PC-3 (cell line): ENCODE results near the gene ZNF234. TPM values are rescaled to one million over a fixed set of nuclear protein-coding genes. Genes with fewer than 3 reads are reported as not detected.
"Not testable (repeated sequence)": the region's sequence is repeated elsewhere in the genome, so short reads cannot be mapped to it uniquely, and the experiment has no call there.

Source experiments
- ATAC-seq: fragments of 200-7000 bp; cut with Tn5 transposase; 2 replicates; pipeline ENCODE4 v1.9.1; 2020; ENCODE audit warnings: mild to moderate bottlenecking, moderate library complexity
- BruUV-seq: library from RNA; stranded (reverse); fragments of 400-500 nt; replicated peaks from 2 replicates; lab custom pipeline; 2021; lab: Mats Ljungman, UMichigan
- CTCF ChIA-PET: fragments of 300-600 bp; sonication (Branson Sonifier 250); formaldehyde crosslinking; loops from one replicate; lab custom pipeline; 2022; ENCODE audit warnings: antibody characterized with exemption; lab: Charles Lee
- POLR2A ChIA-PET: fragments of 300-600 bp; sonication (Branson Sonifier 250); formaldehyde crosslinking; loops from one replicate; lab custom pipeline; 2022; ENCODE audit warnings: antibody characterized with exemption; ENCODE audit not compliant: unreplicated experiment; lab: Charles Lee
- DNase-seq: peaks from one replicate; pipeline ENCODE4 v3.0.0-alpha.2; 2015
- H2AFZ ChIP-seq: fragments of 300-600 bp; sonication (generic); 2 replicates; pipeline ENCODE4 v1.6.0; 2016; ENCODE audit warnings: antibody characterized with exemption, low read length
- H3F3A ChIP-seq: fragments of 300-600 bp; sonication (generic); one replicate; pipeline ENCODE4 v1.6.0; 2017; ENCODE audit warnings: antibody characterized with exemption, low read length, control low read depth, mild to moderate bottlenecking; ENCODE audit not compliant: unreplicated experiment
- H3K27ac ChIP-seq: fragments of 300-600 bp; sonication (generic); 2 replicates; pipeline ENCODE4 v1.5.1; 2016; ENCODE audit warnings: mild to moderate bottlenecking, low read length
- H3K27me3 ChIP-seq: fragments of 300-600 bp; sonication (generic); 2 replicates; pipeline ENCODE4 v1.6.1; 2016; ENCODE audit warnings: low read length, mixed read lengths
- H3K36me3 ChIP-seq: fragments of 300-600 bp; sonication (generic); 2 replicates; pipeline ENCODE4 v1.6.1; 2016; ENCODE audit warnings: low read depth, mixed run types, low read length, mixed read lengths
- H3K4me1 ChIP-seq: fragments of 300-600 bp; sonication (generic); 2 replicates; pipeline ENCODE4 v1.5.1; 2016; ENCODE audit warnings: low read length; ENCODE audit not compliant: insufficient read depth
- H3K4me2 ChIP-seq: fragments of 300-600 bp; sonication (generic); 2 replicates; pipeline ENCODE4 v1.6.0; 2016; ENCODE audit warnings: low read length
- H3K4me3 ChIP-seq: fragments of 300-600 bp; sonication (generic); 2 replicates; pipeline ENCODE4 v1.5.1; 2016; ENCODE audit warnings: mild to moderate bottlenecking, low read length, mixed read lengths
- H3K79me2 ChIP-seq: fragments of 300-600 bp; sonication (generic); 2 replicates; pipeline ENCODE4 v1.6.1; 2017; ENCODE audit warnings: low read length, mixed read lengths
- H3K9ac ChIP-seq: fragments of 300-600 bp; sonication (generic); 2 replicates; pipeline ENCODE4 v1.6.0; 2016; ENCODE audit warnings: mild to moderate bottlenecking, low read length
- H3K9me2 ChIP-seq: fragments of 300-600 bp; sonication (generic); replicated peaks from 2 replicates; pipeline ENCODE4 v1.6.1; 2016; ENCODE audit warnings: mixed run types, low read length, mixed read lengths
- H3K9me3 ChIP-seq: fragments of 300-600 bp; sonication (generic); 2 replicates; pipeline ENCODE4 v1.6.1; 2016; ENCODE audit warnings: low read length, mixed read lengths
- H4K20me1 ChIP-seq: fragments of 300-600 bp; sonication (generic); 2 replicates; pipeline ENCODE4 v1.6.1; 2016; ENCODE audit warnings: low read length, mixed read lengths
- CTCF ChIP-seq: fragments of 300-600 bp; sonication (generic); conservative IDR thresholded peaks from 2 replicates; pipeline ENCODE4 v1.5.1; 2017; ENCODE audit warnings: antibody characterized with exemption, low read depth, mild to moderate bottlenecking, low read length
- EZH2 ChIP-seq: fragments of 300-600 bp; sonication (generic); IDR thresholded peaks from one replicate; pipeline ENCODE4 v1.6.1; 2017; ENCODE audit warnings: antibody characterized with exemption, mild to moderate bottlenecking, low read length; ENCODE audit not compliant: unreplicated experiment
- EZH2phosphoT487 ChIP-seq: fragments of 300-600 bp; sonication (generic); IDR thresholded peaks from 2 replicates; pipeline ENCODE4 v1.6.1; 2018; ENCODE audit warnings: mild to moderate bottlenecking, antibody characterized with exemption, low read length, borderline replicate concordance
- intact Hi-C: fragments of 100-400 bp; cut with micrococcal nuclease; formaldehyde crosslinking; loops from 2 replicates; pipeline ENCODE4 v1.9.0; 2023
- total RNA-seq: library from RNA; depleted of rRNA; stranded (reverse); fragments of >200 nt; gene quantifications from 2 replicates; pipeline ENCODE4 v1.2.3, GENCODE V29; 2014

ZNF234 gene
- total RNA-seq, 1 experiment from 2014 or later = 1.6 TPM

DNA sequence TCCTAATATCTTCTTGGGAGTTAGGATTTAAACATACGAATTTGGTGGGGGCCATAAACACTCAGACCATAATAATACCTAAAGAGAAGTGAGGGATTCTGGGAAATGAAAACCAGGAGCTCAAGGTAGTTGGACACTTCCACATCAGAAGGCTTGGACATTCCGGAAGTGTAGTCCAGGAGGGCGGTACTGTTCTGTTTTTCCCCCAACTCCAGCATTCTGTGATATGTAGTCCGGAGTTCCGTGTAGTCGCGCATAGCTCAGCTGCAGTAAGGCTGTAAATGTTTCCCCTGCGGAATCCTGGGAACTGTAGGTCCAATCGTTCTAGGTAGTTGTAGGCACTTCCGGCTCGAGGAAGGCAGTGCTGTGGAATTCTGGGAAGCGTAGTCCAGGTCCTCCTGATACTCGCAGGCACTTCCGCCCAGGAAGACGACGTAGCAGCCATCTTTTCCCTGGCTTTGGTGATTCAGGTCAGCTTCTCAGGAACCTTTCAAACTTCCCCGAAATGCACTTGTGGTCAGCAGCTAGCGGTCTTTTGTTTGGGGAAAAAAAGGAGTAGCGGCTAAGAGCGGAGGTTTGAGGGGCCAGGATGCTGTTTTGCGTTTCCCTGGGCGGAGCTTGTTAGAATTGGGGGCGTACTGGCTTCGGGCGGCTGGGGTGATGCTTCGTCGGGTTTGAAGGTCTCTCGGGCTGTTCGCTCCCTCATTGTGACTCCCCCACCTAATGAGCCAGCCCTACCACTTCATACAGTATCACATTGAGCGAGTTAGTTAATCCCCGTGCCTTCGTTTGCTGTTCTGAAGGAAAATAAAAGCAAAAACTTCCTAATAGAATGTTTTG lies 23.5 kb downstream of the ZNF234 start, which contains the start of gene ZNF226:
Gene ZNF226, plus strand, starts transcription at position 428 of the 840 bp plus-strand sequence. CDS start 4,981 bp downstream, outside the sequence.
- Histone ChIP-seq H3K9ac (peak within 1 kb of the TSS; percentile 79), H3K27me3 (no peaks in the 10 kb centered on the region), H3K4me3 (peak within 1 kb of the TSS; percentile 75), H3K27ac (peak within 1 kb of the TSS; percentile 13), H2AFZ (peak within 1 kb of the TSS; percentile 92), H3K36me3 (peaks cover 26% of the 10 kb centered on the region), H3F3A (no peaks in the 10 kb centered on the region), H3K4me2 (peak within 1 kb of the TSS; percentile 90), H3K4me1 (peaks cover 5% of the 10 kb centered on the region; the same call in 1 of the 2 replicates), H3K9me3 (no peaks in the 10 kb centered on the region), H3K79me2 (peaks cover 28% of the 10 kb centered on the region), H4K20me1 (no peaks in the 10 kb centered on the region), H3K9me2 (no peaks in the 10 kb centered on the region)
- ChIA-PET POLR2A (interaction anchor here (0.5 to 0.7 kb wide), 3 partner anchors 15 to 605 kb away, joined by 5 to 16 read pairs (median 5); partner anchors contain the start of gene ZNF227), CTCF (no interaction called here)
- BruUV-seq = no TSS peak
- ATAC-seq (peak; percentile 99), DNase-seq (peak; percentile 92)
- intact Hi-C loops = loop anchor here (1.0 to 2.0 kb wide), 3 partner anchors 24 to 71 kb away; partner anchors contain the start of genes ZNF224, ZNF225 and ZNF234
- no peak for TF ChIP-seq EZH2
- no peak for TF ChIP-seq EZH2phosphoT487
- TF ChIP-seq CTCF = no peak

GRCh38 chr19:44170660-44171059 lies 29.3 kb downstream of the ZNF234 start:
- peaks cover 23% of the 10 kb centered on the region for H3K79me2 ChIP-seq
- H3K4me3 ChIP-seq, intact Hi-C loops, H3K9me2 ChIP-seq, H2AFZ ChIP-seq, H3K9ac ChIP-seq, CTCF ChIA-PET, H3K4me2 ChIP-seq, BruUV-seq, H3K4me1 ChIP-seq, H3K27me3 ChIP-seq, H3F3A ChIP-seq, H3K27ac ChIP-seq, POLR2A ChIA-PET, H3K9me3 ChIP-seq, DNase-seq, ATAC-seq, H4K20me1 ChIP-seq: not testable (repeated sequence)
- H3K36me3 ChIP-seq = peaks cover 75% of the 10 kb centered on the region

DNA sequence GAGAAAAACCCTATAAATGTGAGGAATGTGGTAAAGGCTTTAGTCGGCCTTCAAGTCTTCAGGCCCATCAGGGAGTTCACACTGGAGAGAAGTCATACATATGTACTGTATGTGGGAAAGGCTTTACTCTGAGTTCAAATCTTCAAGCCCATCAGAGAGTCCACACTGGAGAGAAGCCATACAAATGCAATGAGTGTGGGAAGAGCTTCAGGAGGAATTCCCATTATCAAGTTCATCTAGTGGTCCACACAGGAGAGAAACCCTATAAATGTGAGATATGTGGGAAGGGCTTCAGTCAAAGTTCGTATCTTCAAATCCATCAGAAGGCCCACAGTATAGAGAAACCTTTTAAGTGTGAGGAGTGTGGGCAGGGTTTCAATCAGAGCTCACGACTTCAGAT lies 35.2 kb downstream of the ZNF234 start:
- ChIA-PET CTCF (no interaction called here), POLR2A (no interaction called here)
- no peak for DNase-seq

More for the DNA sequence above, 35.2 kb downstream of the ZNF234 start:
- H3K4me2 ChIP-seq = no peak overlapping the region
- H3K9me3 ChIP-seq = no peaks in the 10 kb centered on the region
- H4K20me1 ChIP-seq = no peaks in the 10 kb centered on the region
- H3K4me3 ChIP-seq = no peak overlapping the region
- H3F3A ChIP-seq = no peaks in the 10 kb centered on the region
- no TSS peak for BruUV-seq
- no peak overlapping the region for H3K27ac ChIP-seq
- H3K9ac ChIP-seq = no peak overlapping the region
- TF ChIP-seq EZH2phosphoT487 (no peak), CTCF (no peak), EZH2 (no peak)
- H3K9me2 ChIP-seq = no peaks in the 10 kb centered on the region
- peaks cover 51% of the 10 kb centered on the region for H3K36me3 ChIP-seq
- H2AFZ ChIP-seq = no peak overlapping the region
- no peaks in the 10 kb centered on the region for H3K27me3 ChIP-seq
- H3K79me2 ChIP-seq = no peaks in the 10 kb centered on the region
- no peak for ATAC-seq
- H3K4me1 ChIP-seq = no peaks in the 10 kb centered on the region
- intact Hi-C loops = no loop called here
